Right hindlimb (tissue), 1 donor: ENCODE data around the gene TAAR1.
"Not testable (repeated sequence)": the region's sequence is repeated elsewhere in the genome, so short reads cannot be mapped to it uniquely, and the experiment has no call there.

Experiments
- DNase-seq: peaks from one replicate; pipeline ENCODE4 v3.0.0-alpha.2; 2018

The TAAR1 gene

GRCh38 chr6:132651062-132651461 lies 7.9 kb downstream of the TAAR1 start:
- no peak for DNase-seq

- DNase-seq: no peak
These were observed 8.6 kb downstream of the TAAR1 start for GRCh38 chr6:132650429-132650828.

- no peak for DNase-seq
These were observed 10.2 kb downstream of the TAAR1 start for GRCh38 chr6:132648828-132649227.

GRCh38 chr6:132648356-132648755 lies 10.6 kb downstream of the TAAR1 start:
- no peak for DNase-seq

- DNase-seq: no peak
These were observed 15.4 kb downstream of the TAAR1 start for GRCh38 chr6:132643547-132643946.

- DNase-seq: not testable (repeated sequence)
These were observed 21.8 kb downstream of the TAAR1 start for GRCh38 chr6:132637135-132637534.

GRCh38 chr6:132635906-132636305 lies 23.1 kb downstream of the TAAR1 start:
- DNase-seq: not testable (repeated sequence)

GRCh38 chr6:132635288-132635687 lies 23.7 kb downstream of the TAAR1 start:
- not testable (repeated sequence) for DNase-seq

GRCh38 chr6:132634796-132635195 lies 24.2 kb downstream of the TAAR1 start:
- DNase-seq: no peak

GRCh38 chr6:132633362-132633761 lies 25.6 kb downstream of the TAAR1 start:
- DNase-seq: no peak

GRCh38 chr6:132624175-132624574 lies 34.8 kb downstream of the TAAR1 start, which contains the start of gene TAAR2:
Gene TAAR2 (minus strand): TSS chr6:132624275. CDS start chr6:132624275, 0 bp downstream.
- no peak for DNase-seq

GRCh38 chr6:132623106-132623845 lies 35.7 kb downstream of the TAAR1 start:
- DNase-seq: no peak

- no peak for DNase-seq
These were observed 42.3 kb downstream of the TAAR1 start for GRCh38 chr6:132616677-132617076.

GRCh38 chr6:132614554-132614953 lies 44.4 kb downstream of the TAAR1 start:
- DNase-seq: no peak

- DNase-seq: no peak
These were observed 46.4 kb downstream of the TAAR1 start for GRCh38 chr6:132612449-132613108.

- DNase-seq: no peak
These were observed 47.4 kb downstream of the TAAR1 start for GRCh38 chr6:132611616-132612015.

- no peak for DNase-seq
These were observed 51.3 kb downstream of the TAAR1 start for GRCh38 chr6:132607544-132608233.

- DNase-seq: no peak
These were observed 54.3 kb downstream of the TAAR1 start for GRCh38 chr6:132604635-132605152.

- not testable (repeated sequence) for DNase-seq
These were observed 58.1 kb downstream of the TAAR1 start for GRCh38 chr6:132600900-132601299.

- DNase-seq: no peak
These were observed 60.5 kb downstream of the TAAR1 start for GRCh38 chr6:132598473-132598872.

- DNase-seq: no peak
These were observed 62.8 kb downstream of the TAAR1 start for GRCh38 chr6:132596201-132596600.
